ENCODE data around the gene MAP1LC3A. TPM values are rescaled to one million over a fixed set of nuclear protein-coding genes. Genes with fewer than 3 reads are reported as not detected.

MAP1LC3A gene
- total RNA-seq, 1 experiment from 2014 or later: not detected

GRCh38 chr20:34574861-34575260, 16.3 kb downstream of the MAP1LC3A start:
- no peaks in the 10 kb centered on the region for H3K27me3 ChIP-seq (ENCODE audit: insufficient read depth, low read length)
- no peak overlapping the region for H2AFZ ChIP-seq (ENCODE audit: low read depth, low read length, poor library complexity, severe bottlenecking)
- H3K9ac ChIP-seq (ENCODE audit: low read length): no peak overlapping the region
- no peak overlapping the region for H3K4me2 ChIP-seq (ENCODE audit: low read length)
- DNase-seq (ENCODE audit: low read depth, low spot score) (no peak), ATAC-seq (no peak)
- no peak overlapping the region for H3K27ac ChIP-seq (ENCODE audit: low read depth, low read length)
- H3K9me2 ChIP-seq (ENCODE audit: insufficient read depth): no peaks in the 10 kb centered on the region
- 0 out of 4 replicates have a peak, but pooled peaks cover 2 to 4% of the 10 kb centered on the region in 2 experiments for H3K36me3 ChIP-seq (ENCODE audit: control insufficient read depth in 1 of 2, insufficient read depth in 2 of 2, low read length in 2 of 2)
- RAD21 ChIA-PET (ENCODE audit: low non-redundant PET in 1 of 2, low total read pairs in 2 of 2, uncharacterized antibody in 2 of 2, unreplicated experiment in 2 of 2): no interaction called here
- no peaks in the 10 kb centered on the region for H3K9me3 ChIP-seq (ENCODE audit: control insufficient read depth in 1 of 2, insufficient read depth in 1 of 2, low read depth in 1 of 2, low read length in 2 of 2)
- no TSS peak for BruUV-seq (replicated peaks)
- POLR2A ChIA-PET: no interaction called here
- peaks cover 0 to 8% of the 10 kb centered on the region in 2 experiments; a peak in 1 of 4 replicates for H3K4me1 ChIP-seq (ENCODE audit: control insufficient read depth in 1 of 2, insufficient read depth in 2 of 2, low read length in 2 of 2)
- no peak for TF ChIP-seq ZBTB33 (IDR thresholded peaks at IDR 0.05; ENCODE audit: extremely low read depth, insufficient replicate concordance, low read length)
- no peak for TF ChIP-seq POLR2AphosphoS5 (IDR thresholded peaks at IDR 0.05; ENCODE audit: low read depth, low read length)
- no peak for TF ChIP-seq ATF3 (IDR thresholded peaks at IDR 0.05)
- no peak for TF ChIP-seq CEBPB (IDR thresholded peaks at IDR 0.05; ENCODE audit: low read depth)
- TF ChIP-seq ZNF274 (IDR thresholded peaks at IDR 0.05; ENCODE audit: low read depth, low read length): no peak
- TF ChIP-seq SIN3A (IDR thresholded peaks at IDR 0.05; ENCODE audit: low read depth): no peak
- no peak for TF ChIP-seq ELF1 (IDR thresholded peaks at IDR 0.05; ENCODE audit: borderline replicate concordance, low read depth)
- TF ChIP-seq TCF7L2 (IDR thresholded peaks at IDR 0.05; ENCODE audit: borderline replicate concordance, extremely low read depth, insufficient read depth, insufficient read length): no peak
- no peak for TF ChIP-seq EZH2 (IDR thresholded peaks at IDR 0.05)
- no peak for TF ChIP-seq POLR2A (IDR thresholded peaks at IDR 0.05; ENCODE audit: borderline replicate concordance, extremely low read depth, insufficient read depth, insufficient read length)
- no peak for TF ChIP-seq EZH2phosphoT487 (IDR thresholded peaks at IDR 0.05; ENCODE audit: borderline replicate concordance)
- TF ChIP-seq ZFX (IDR thresholded peaks at IDR 0.05): no peak
- TF ChIP-seq FOSL1 (IDR thresholded peaks at IDR 0.05; ENCODE audit: low read depth): no peak
- TF ChIP-seq YY1 (IDR thresholded peaks at IDR 0.05; ENCODE audit: extremely low read depth, insufficient replicate concordance, low read depth, low read length): no peak
- TF ChIP-seq CTCF (IDR thresholded peaks at IDR 0.05 in 2 of 3, conservative IDR thresholded peaks at IDR 0.05 in 1 of 3; ENCODE audit: borderline replicate concordance in 1 of 3, insufficient read depth in 1 of 3, low read depth in 2 of 3, low read length in 2 of 3): no peak
- TF ChIP-seq REST (IDR thresholded peaks at IDR 0.05; ENCODE audit: low read depth): no peak
- TF ChIP-seq RAD21 (IDR thresholded peaks at IDR 0.05; ENCODE audit: low read depth): no peak
- no peak for TF ChIP-seq EGR1 (IDR thresholded peaks at IDR 0.05; ENCODE audit: low read depth)
- TF ChIP-seq SP1 (IDR thresholded peaks at IDR 0.05; ENCODE audit: low read depth): no peak
- TF ChIP-seq CBX3 (IDR thresholded peaks at IDR 0.05; ENCODE audit: low read depth): no peak
- no peaks in the 10 kb centered on the region for H3K79me2 ChIP-seq (ENCODE audit: insufficient read depth, low read length)
- CTCF ChIA-PET: no interaction called here
- no peaks in the 10 kb centered on the region for H4K20me1 ChIP-seq (ENCODE audit: insufficient read depth)
- intact Hi-C loops (cut with micrococcal nuclease): no loop called here
- H3K4me3 ChIP-seq (replicated peaks in 1 of 2; ENCODE audit: low read depth in 1 of 2, low read length in 2 of 2): no peak overlapping the region
